Immature natural killer cell (primary cell): Measurements from ENCODE around the gene ZDHHC17. TPM values are rescaled to one million over a fixed set of nuclear protein-coding genes. Genes with fewer than 3 reads are reported as not detected.

Experiments used
- DNase-seq, 3 donors: peaks; one replicate each; pipeline ENCODE4 v3.0.0; 2022; ENCODE audit warnings: mixed read lengths in 1 of 3
- H3K27ac Mint-ChIP-seq, 6 donors: one replicate each; pipeline ENCODE4 v1.8.0; 2020; ENCODE audit warnings: mixed read lengths in 6 of 6, mild to moderate bottlenecking in 5 of 6, inconsistent platforms in 4 of 6, moderate library complexity in 3 of 6
- H3K27me3 Mint-ChIP-seq, 3 donors: one replicate each; pipeline ENCODE4 v1.8.0; 2020 to 2021; ENCODE audit warnings: low read depth in 3 of 3, mild to moderate bottlenecking in 3 of 3, mixed read lengths in 3 of 3, moderate library complexity in 3 of 3, inconsistent platforms in 1 of 3
- H3K36me3 Mint-ChIP-seq, 3 donors: one replicate each; pipeline ENCODE4 v1.8.0; 2020; ENCODE audit warnings: mixed read lengths in 3 of 3, inconsistent platforms in 2 of 3, mild to moderate bottlenecking in 2 of 3
- H3K4me1 Mint-ChIP-seq, 2 donors: one replicate each; pipeline ENCODE4 v1.8.0; 2020; ENCODE audit warnings: inconsistent platforms in 2 of 2, mild to moderate bottlenecking in 2 of 2, mixed read lengths in 2 of 2, moderate library complexity in 1 of 2
- H3K4me3 Mint-ChIP-seq, 5 donors: one replicate each; pipeline ENCODE4 v1.8.0; 2020; ENCODE audit warnings: mild to moderate bottlenecking in 5 of 5, mixed read lengths in 5 of 5, inconsistent platforms in 3 of 5, moderate library complexity in 3 of 5
- H3K9me3 Mint-ChIP-seq, 6 donors: one replicate each; pipeline ENCODE4 v1.8.0; 2020; ENCODE audit warnings: mild to moderate bottlenecking in 6 of 6, mixed read lengths in 6 of 6, inconsistent platforms in 4 of 6, moderate library complexity in 3 of 6
- polyA plus RNA-seq, 3 donors: library from polyadenylated mRNA; unstranded; fragments of 300-500 nt; fragmentation: Illumina TruSeq; gene quantifications; one replicate each; pipeline ENCODE4 v1.2.3, GENCODE V29; 2021

The ZDHHC17 gene
- polyA plus RNA-seq, 3 donors from 2014 or later: 9.2 to 15.8 (median 11.0) TPM

DNA sequence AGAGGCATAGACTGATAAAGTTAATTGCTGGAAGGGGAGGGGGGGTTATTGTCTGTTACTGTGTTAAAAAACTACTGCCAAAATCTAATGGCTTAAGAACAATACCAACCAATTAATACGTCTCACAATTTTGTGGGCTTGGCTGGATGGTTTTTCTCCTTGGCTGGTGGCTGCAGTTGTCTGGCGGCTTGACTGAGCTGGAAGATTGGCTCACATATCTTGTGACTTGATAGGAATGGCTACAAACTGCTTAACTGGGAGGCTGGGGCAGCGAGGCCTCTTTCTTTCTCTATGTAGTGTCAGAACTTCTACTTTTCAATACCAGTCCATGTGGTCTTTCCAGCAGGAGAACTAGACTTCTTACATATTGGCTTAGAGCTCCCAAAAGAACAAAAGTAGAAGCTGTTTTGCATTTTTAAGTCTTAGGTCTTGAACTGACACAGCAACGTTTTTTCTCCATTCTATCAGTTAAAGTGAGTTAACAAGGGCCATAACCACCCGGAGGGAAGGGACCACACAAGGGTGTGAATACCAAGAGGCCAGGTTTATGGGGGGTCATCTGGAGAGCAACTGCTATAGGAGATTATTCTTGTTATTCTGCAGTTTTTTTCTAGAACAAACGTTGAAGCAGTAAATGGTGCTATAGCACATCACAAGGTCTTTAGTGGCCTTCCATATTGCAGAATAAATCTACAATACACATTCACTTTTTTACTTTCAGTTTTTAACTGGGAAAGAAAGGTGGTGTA, 46.9 kb downstream of the ZDHHC17 start:
- peaks cover 2 to 12% of the 10 kb centered on the region in 2 donors for H3K4me1 Mint-ChIP-seq

GRCh38 chr12:76811976-76812375, 48.1 kb downstream of the ZDHHC17 start:
- Mint-ChIP-seq H3K27me3 (no peaks in the 10 kb centered on the region), H3K9me3 (no peaks in the 10 kb centered on the region), H3K36me3 (peaks cover 0 to 20% (median 13%) of the 10 kb centered on the region in 3 donors), H3K4me3 (no peak overlapping the region), H3K4me1 (peaks cover 2 to 12% of the 10 kb centered on the region in 2 donors), H3K27ac (peak overlapping the region in 1 of 6 donors; percentile 3)
- DNase-seq: no peak

More for the DNA sequence above, 46.9 kb downstream of the ZDHHC17 start:
- peaks cover 0 to 2% (median 0%) of the 10 kb centered on the region in 3 donors for H3K27me3 Mint-ChIP-seq
- no peak for DNase-seq
- H3K9me3 Mint-ChIP-seq: no peaks in the 10 kb centered on the region
- no peak overlapping the region for H3K4me3 Mint-ChIP-seq
- H3K36me3 Mint-ChIP-seq: peaks cover 0 to 20% (median 13%) of the 10 kb centered on the region in 3 donors
- H3K27ac Mint-ChIP-seq: peak overlapping the region in 1 of 6 donors; percentile 46

GRCh38 chr12:76813265-76813664, 49.4 kb downstream of the ZDHHC17 start:
- Mint-ChIP-seq H3K4me3 (no peak overlapping the region), H3K9me3 (no peaks in the 10 kb centered on the region), H3K36me3 (peaks cover 0 to 22% (median 13%) of the 10 kb centered on the region in 3 donors), H3K27me3 (no peaks in the 10 kb centered on the region), H3K4me1 (peaks cover 2 to 12% of the 10 kb centered on the region in 2 donors), H3K27ac (no peak overlapping the region)
- DNase-seq: no peak

DNA sequence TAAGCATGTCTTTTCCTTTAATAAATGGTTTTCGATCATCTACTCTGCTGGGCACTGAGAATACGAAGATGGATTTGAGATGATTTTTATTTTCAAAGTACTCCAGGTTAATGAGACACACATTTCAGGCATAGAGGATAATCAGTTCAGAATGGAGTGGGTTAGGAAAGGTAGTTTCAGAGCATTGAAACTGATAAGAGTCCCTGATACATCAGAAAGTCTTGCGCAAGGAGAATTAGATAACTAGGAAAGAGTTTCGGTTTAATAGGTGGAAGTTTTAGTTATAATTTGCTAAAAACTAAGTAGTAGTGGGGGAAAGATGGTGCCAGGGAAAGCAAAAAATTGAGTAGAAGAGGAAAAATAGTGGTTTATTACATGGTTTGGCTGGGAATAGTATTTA, 50.1 kb downstream of the ZDHHC17 start:
- Mint-ChIP-seq H3K4me1 (peaks cover 2 to 12% of the 10 kb centered on the region in 2 donors), H3K4me3 (no peak overlapping the region), H3K27me3 (no peaks in the 10 kb centered on the region), H3K36me3 (peaks cover 0 to 24% (median 13%) of the 10 kb centered on the region in 3 donors), H3K9me3 (no peaks in the 10 kb centered on the region), H3K27ac (no peak overlapping the region)
- no peak for DNase-seq

- Mint-ChIP-seq H3K27ac (no peak overlapping the region), H3K27me3 (no peaks in the 10 kb centered on the region), H3K4me3 (no peak overlapping the region), H3K4me1 (no peaks in the 10 kb centered on the region), H3K9me3 (no peaks in the 10 kb centered on the region), H3K36me3 (peaks cover 8 to 11% (median 9%) of the 10 kb centered on the region in 3 donors)
- DNase-seq: no peak
Observed at GRCh38 chr12:76820888-76821482, 57.1 kb downstream of the ZDHHC17 start.

DNA sequence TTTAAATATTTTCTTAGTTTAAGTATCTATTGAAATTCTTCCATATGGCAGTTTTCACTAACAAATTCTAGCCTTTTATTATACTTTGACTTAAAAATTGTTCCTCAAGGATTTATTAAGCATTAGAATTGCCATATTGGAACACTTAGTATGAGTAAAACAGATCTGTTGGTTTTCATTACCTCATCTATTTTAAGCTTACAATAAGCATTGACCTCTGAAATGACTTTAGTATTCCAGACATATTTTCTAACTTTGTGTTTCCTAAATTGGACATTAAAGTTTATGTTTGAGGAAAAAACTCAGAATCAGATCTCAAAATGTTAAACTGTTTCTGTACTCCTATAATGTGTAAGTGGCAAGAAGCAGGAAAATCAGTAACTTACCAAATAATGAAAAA, 66.5 kb downstream of the ZDHHC17 start:
- peaks cover 4 to 24% (median 20%) of the 10 kb centered on the region in 3 donors for H3K36me3 Mint-ChIP-seq
- no peak overlapping the region for H3K4me3 Mint-ChIP-seq
- no peaks in the 10 kb centered on the region for H3K4me1 Mint-ChIP-seq
- no peak overlapping the region for H3K27ac Mint-ChIP-seq
- no peak for DNase-seq
- no peaks in the 10 kb centered on the region for H3K9me3 Mint-ChIP-seq
- H3K27me3 Mint-ChIP-seq: no peaks in the 10 kb centered on the region

- Mint-ChIP-seq H3K27ac (no peak overlapping the region), H3K4me3 (no peak overlapping the region), H3K4me1 (no peaks in the 10 kb centered on the region), H3K27me3 (peaks cover 0 to 2% (median 0%) of the 10 kb centered on the region in 3 donors), H3K9me3 (no peaks in the 10 kb centered on the region), H3K36me3 (peaks cover 5 to 10% (median 9%) of the 10 kb centered on the region in 3 donors)
- no peak for DNase-seq
Observed at GRCh38 chr12:76836633-76837032, 72.7 kb downstream of the ZDHHC17 start.

GRCh38 chr12:76847260-76847659, 83.3 kb downstream of the ZDHHC17 start:
- Mint-ChIP-seq H3K27me3 (no peaks in the 10 kb centered on the region), H3K4me3 (no peak overlapping the region), H3K9me3 (no peaks in the 10 kb centered on the region), H3K4me1 (no peaks in the 10 kb centered on the region), H3K36me3 (peaks cover 32 to 50% (median 34%) of the 10 kb centered on the region in 3 donors), H3K27ac (no peak overlapping the region)
- no peak for DNase-seq

GRCh38 chr12:76848132-76848531, 84.2 kb downstream of the ZDHHC17 start:
- Mint-ChIP-seq H3K27me3 (no peaks in the 10 kb centered on the region), H3K4me1 (no peaks in the 10 kb centered on the region), H3K9me3 (no peaks in the 10 kb centered on the region), H3K36me3 (peaks cover 36 to 46% (median 37%) of the 10 kb centered on the region in 3 donors), H3K4me3 (no peak overlapping the region), H3K27ac (no peak overlapping the region)
- no peak for DNase-seq

- H3K36me3 Mint-ChIP-seq: peaks cover 37 to 57% (median 50%) of the 10 kb centered on the region in 3 donors
- no peaks in the 10 kb centered on the region for H3K4me1 Mint-ChIP-seq
- no peak for DNase-seq
- peak overlapping the region in 1 of 6 donors; percentile 8 for H3K27ac Mint-ChIP-seq
- H3K4me3 Mint-ChIP-seq: no peak overlapping the region
- no peaks in the 10 kb centered on the region for H3K27me3 Mint-ChIP-seq
- peaks cover 0 to 3% (median 0%) of the 10 kb centered on the region in 6 donors for H3K9me3 Mint-ChIP-seq
Observed at GRCh38 chr12:76852106-76852505, 88.2 kb downstream of the ZDHHC17 start.

GRCh38 chr12:76855271-76855670, 91.4 kb downstream of the ZDHHC17 start:
- Mint-ChIP-seq H3K4me1 (no peaks in the 10 kb centered on the region), H3K9me3 (peaks cover 0 to 3% (median 0%) of the 10 kb centered on the region in 6 donors), H3K36me3 (peaks cover 35 to 46% (median 35%) of the 10 kb centered on the region in 3 donors), H3K27ac (no peak overlapping the region), H3K4me3 (no peak overlapping the region), H3K27me3 (no peaks in the 10 kb centered on the region)
- DNase-seq: no peak

DNA sequence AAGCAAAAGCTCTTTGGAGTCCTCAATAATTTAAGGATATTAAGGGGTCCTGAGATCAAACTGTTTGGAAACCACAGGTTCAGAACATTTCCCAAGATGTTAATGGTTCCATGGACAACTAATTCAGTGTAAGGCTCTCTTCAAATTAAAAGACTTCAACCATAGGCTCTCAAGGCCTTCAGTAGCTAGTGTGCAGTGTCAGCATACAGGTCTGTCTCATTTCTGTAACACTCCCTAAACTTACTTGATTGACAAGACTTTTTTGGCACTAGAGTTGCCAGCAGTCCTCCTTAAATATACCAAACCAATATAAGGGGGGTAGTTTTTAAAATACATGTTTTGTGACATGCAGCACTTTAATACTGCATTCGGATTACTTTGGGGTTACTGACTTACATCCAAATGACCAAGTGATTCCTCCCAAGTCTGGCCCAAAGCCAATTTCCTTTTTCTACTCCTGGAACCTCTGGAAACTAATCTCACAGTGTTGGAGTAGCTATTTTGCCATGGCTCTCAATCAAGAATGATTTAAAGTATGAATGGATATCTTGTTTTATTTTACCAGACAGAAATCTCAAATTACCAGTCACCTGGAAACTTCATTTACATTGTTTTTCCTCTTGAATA, 92.2 kb downstream of the ZDHHC17 start:
- no peak for DNase-seq
- Mint-ChIP-seq H3K36me3 (peaks cover 27 to 39% (median 30%) of the 10 kb centered on the region in 3 donors), H3K4me3 (no peak overlapping the region), H3K9me3 (peaks cover 0 to 3% (median 0%) of the 10 kb centered on the region in 6 donors), H3K27me3 (no peaks in the 10 kb centered on the region), H3K27ac (no peak overlapping the region), H3K4me1 (no peaks in the 10 kb centered on the region)

DNA sequence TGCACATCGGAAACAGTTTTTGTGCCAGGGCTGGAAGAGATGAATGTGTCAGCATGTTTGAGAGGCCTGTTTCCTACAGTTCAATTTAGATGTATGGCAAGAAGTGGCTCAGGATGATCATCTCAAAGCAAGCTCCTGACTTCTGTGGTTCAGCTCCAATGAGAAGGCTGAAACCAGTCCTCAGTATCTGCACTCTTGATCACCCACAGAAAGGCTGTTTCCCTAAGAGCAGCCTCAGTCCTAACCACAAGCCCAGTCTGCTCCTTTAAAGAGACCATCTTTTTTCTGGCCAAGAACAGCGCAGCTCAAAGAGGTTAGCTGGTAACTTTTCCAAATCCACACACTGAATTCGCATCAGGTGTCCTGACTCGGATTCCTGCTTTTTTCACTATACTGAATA, 95.7 kb downstream of the ZDHHC17 start:
- peaks cover 12 to 26% (median 20%) of the 10 kb centered on the region in 3 donors for H3K36me3 Mint-ChIP-seq
- peaks cover 0 to 3% (median 0%) of the 10 kb centered on the region in 6 donors for H3K9me3 Mint-ChIP-seq
- H3K27ac Mint-ChIP-seq: no peak overlapping the region
- H3K4me1 Mint-ChIP-seq: no peaks in the 10 kb centered on the region
- no peak for DNase-seq
- no peak overlapping the region for H3K4me3 Mint-ChIP-seq
- peaks cover 0 to 2% (median 0%) of the 10 kb centered on the region in 3 donors for H3K27me3 Mint-ChIP-seq

- no peak for DNase-seq
- peaks cover 0 to 2% (median 0%) of the 10 kb centered on the region in 3 donors for H3K27me3 Mint-ChIP-seq
- H3K27ac Mint-ChIP-seq: no peak overlapping the region
- no peak overlapping the region for H3K4me3 Mint-ChIP-seq
- H3K36me3 Mint-ChIP-seq: peaks cover 8 to 20% (median 14%) of the 10 kb centered on the region in 3 donors
- H3K9me3 Mint-ChIP-seq: no peaks in the 10 kb centered on the region
- H3K4me1 Mint-ChIP-seq: peaks cover 0 to under 1% of the 10 kb centered on the region in 2 donors
Observed at GRCh38 chr12:76860256-76860655, 96.3 kb downstream of the ZDHHC17 start.
